SK-N-SH (cell line): Measurements from ENCODE around the gene DPY19L2.
"Not testable (repeated sequence)": the region's sequence is repeated elsewhere in the genome, so short reads cannot be mapped to it uniquely, and the experiment has no call there.

Experiments
- EP300 ChIP-seq, 2 experiments: IDR thresholded peaks; 2 replicates each; pipeline versions ENCODE4 v1.4.0 to v1.6.1; 2012; ENCODE audit warnings: borderline replicate concordance in 1 of 2, low read depth in 1 of 2, low read length in 1 of 2
- FOSL2 ChIP-seq: IDR thresholded peaks from 2 replicates; pipeline ENCODE4 v1.4.0; 2012; ENCODE audit warnings: low read depth, mild to moderate bottlenecking, moderate library complexity, borderline replicate concordance
- JUND ChIP-seq: IDR thresholded peaks from 2 replicates; pipeline ENCODE4 v1.4.0; 2012
- POLR2AphosphoS5 ChIP-seq: IDR thresholded peaks from 2 replicates; pipeline ENCODE4 v1.6.1; 2012; ENCODE audit warnings: low read depth, low read length
- TAF1 ChIP-seq: IDR thresholded peaks from 2 replicates; pipeline ENCODE4 v1.6.1; 2012; ENCODE audit warnings: low read depth, mild to moderate bottlenecking, low read length, moderate library complexity, borderline replicate concordance
- TF ChIP-seq, protein P1 (sequence below): fragments of 200-600 bp; sonication (generic); IDR thresholded peaks from 2 replicates; pipeline ENCODE4 v1.6.1; 2017; ENCODE audit warnings: antibody characterized with exemption, mild to moderate bottlenecking, moderate library complexity

DNA sequence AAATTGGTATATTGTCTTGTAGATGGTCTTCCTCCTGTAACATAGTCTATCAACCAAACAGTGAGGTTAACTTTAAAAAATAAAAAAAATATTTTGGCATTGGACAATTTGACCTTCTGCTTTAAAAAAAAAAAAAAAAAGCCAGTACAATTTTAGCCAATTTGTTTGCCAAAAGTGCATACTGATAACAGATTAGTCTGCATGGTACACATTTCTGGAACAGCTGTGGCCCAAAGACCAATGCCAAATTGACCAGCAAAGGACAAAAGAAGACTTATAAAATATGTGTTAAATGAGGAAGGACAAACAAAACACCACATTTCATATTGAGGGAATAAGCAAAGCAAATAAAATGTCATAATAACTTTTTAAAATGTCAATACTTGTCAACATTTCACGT is 20.8 kb upstream of the DPY19L2 start:
- not testable (repeated sequence) for TF ChIP-seq EP300 (IDR thresholded peaks at IDR 0.05; ENCODE audit: borderline replicate concordance in 1 of 2, low read depth in 1 of 2, low read length in 1 of 2); POLR2AphosphoS5; TAF1; FOSL2; JUND
- TF ChIP-seq, protein P1, sequence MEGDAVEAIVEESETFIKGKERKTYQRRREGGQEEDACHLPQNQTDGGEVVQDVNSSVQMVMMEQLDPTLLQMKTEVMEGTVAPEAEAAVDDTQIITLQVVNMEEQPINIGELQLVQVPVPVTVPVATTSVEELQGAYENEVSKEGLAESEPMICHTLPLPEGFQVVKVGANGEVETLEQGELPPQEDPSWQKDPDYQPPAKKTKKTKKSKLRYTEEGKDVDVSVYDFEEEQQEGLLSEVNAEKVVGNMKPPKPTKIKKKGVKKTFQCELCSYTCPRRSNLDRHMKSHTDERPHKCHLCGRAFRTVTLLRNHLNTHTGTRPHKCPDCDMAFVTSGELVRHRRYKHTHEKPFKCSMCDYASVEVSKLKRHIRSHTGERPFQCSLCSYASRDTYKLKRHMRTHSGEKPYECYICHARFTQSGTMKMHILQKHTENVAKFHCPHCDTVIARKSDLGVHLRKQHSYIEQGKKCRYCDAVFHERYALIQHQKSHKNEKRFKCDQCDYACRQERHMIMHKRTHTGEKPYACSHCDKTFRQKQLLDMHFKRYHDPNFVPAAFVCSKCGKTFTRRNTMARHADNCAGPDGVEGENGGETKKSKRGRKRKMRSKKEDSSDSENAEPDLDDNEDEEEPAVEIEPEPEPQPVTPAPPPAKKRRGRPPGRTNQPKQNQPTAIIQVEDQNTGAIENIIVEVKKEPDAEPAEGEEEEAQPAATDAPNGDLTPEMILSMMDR: not testable (repeated sequence)
